IMR-90 (cell line): ENCODE data around the gene FHAD1.

ENCODE experiments used
- CTCF ChIP-seq: conservative IDR thresholded peaks from 2 replicates; pipeline ENCODE4 v1.5.1; 2012; ENCODE audit warnings: mild to moderate bottlenecking, low read depth, low read length, improper control_type of control experiment
- POLR2A ChIP-seq: IDR thresholded peaks from 2 replicates; pipeline ENCODE4 v1.6.1; 2012; ENCODE audit warnings: mild to moderate bottlenecking, low read depth, low read length
- RCOR1 ChIP-seq: IDR thresholded peaks from 2 replicates; pipeline ENCODE4 v1.6.1; 2012; ENCODE audit warnings: mild to moderate bottlenecking, low read length, improper control_type of control experiment; ENCODE audit not compliant: insufficient replicate concordance

- TF ChIP-seq POLR2A (no peak), CTCF (no peak), RCOR1 (no peak)
These were observed 15.3 kb upstream of the FHAD1 start for GRCh38 chr1:15231714-15232201.
